ENCODE measurements around the gene LGALS3BP.

LGALS3BP gene

GRCh38 chr17:79012563-79013134 lies 32.9 kb upstream of the LGALS3BP start:
- no peak for DNase-seq (ENCODE audit: low spot score)

GRCh38 chr17:79011451-79012147 lies 31.9 kb upstream of the LGALS3BP start:
- no peak for DNase-seq (ENCODE audit: low spot score)

- no peak for DNase-seq (ENCODE audit: low spot score)
These were observed 30.6 kb upstream of the LGALS3BP start for GRCh38 chr17:79010304-79010646.

- DNase-seq (ENCODE audit: low spot score), result peak; percentile 83
These were observed 29.9 kb upstream of the LGALS3BP start, which contains the start of gene CANT1 for GRCh38 chr17:79009397-79010303. Gene CANT1 (minus strand): TSS chr17:79009764. CDS start chr17:78997622, 12,142 bp downstream.

- no peak for DNase-seq (ENCODE audit: low spot score)
These were observed 29.1 kb upstream of the LGALS3BP start for GRCh38 chr17:79008666-79009387.

GRCh38 chr17:79007504-79008381 lies 28.0 kb upstream of the LGALS3BP start:
- DNase-seq (ENCODE audit: low spot score), result no peak

- no peak for DNase-seq (ENCODE audit: low spot score)
These were observed 27.2 kb upstream of the LGALS3BP start for GRCh38 chr17:79006794-79007503.

GRCh38 chr17:79006046-79006445 lies 26.3 kb upstream of the LGALS3BP start:
- no peak for DNase-seq (ENCODE audit: low spot score)

GRCh38 chr17:79005063-79005861 lies 25.5 kb upstream of the LGALS3BP start:
- DNase-seq (ENCODE audit: low spot score), result no peak

GRCh38 chr17:79003661-79004411 lies 24.1 kb upstream of the LGALS3BP start:
- DNase-seq (ENCODE audit: low spot score), result no peak

- DNase-seq (ENCODE audit: low spot score), result no peak
These were observed 23.3 kb upstream of the LGALS3BP start for GRCh38 chr17:79002796-79003593.

GRCh38 chr17:79002291-79002690 lies 22.6 kb upstream of the LGALS3BP start:
- DNase-seq (ENCODE audit: low spot score), result no peak

GRCh38 chr17:79001190-79002020 lies 21.7 kb upstream of the LGALS3BP start:
- no peak for DNase-seq (ENCODE audit: low spot score)

GRCh38 chr17:79000396-79001189 lies 20.9 kb upstream of the LGALS3BP start:
- no peak for DNase-seq (ENCODE audit: low spot score)

GRCh38 chr17:78999947-79000395 lies 20.2 kb upstream of the LGALS3BP start:
- DNase-seq (ENCODE audit: low spot score), result no peak

GRCh38 chr17:78999056-78999768 lies 19.5 kb upstream of the LGALS3BP start:
- no peak for DNase-seq (ENCODE audit: low spot score)

Measured in CD4-positive, alpha-beta T cell treated with Interleukin-6 at 100 ng/mL for 8 hours (primary cell).